Endometrial microvascular endothelial cells (primary cell): ENCODE results near the gene IFRD2. TPM values are rescaled to one million over a fixed set of nuclear protein-coding genes. Genes with fewer than 3 reads are reported as not detected.

Experiments
- in situ Hi-C: cut with HindIII; loops from 2 replicates; pipeline ENCODE4 v1.10.0; 2017; ENCODE audit warnings: low sequenced_read_pairs, low pct_unique_long_range_greater_than_20kb; ENCODE audit errors: inconsistent ontology term
- total RNA-seq: library from RNA; depleted of rRNA; stranded (reverse); fragments of >200 nt; gene quantifications from one replicate; pipeline ENCODE4 v1.2.3, GENCODE V29; 2015; ENCODE audit errors: inconsistent ontology term

IFRD2 gene
- total RNA-seq, 1 donor from 2014 or later, result 188 TPM

GRCh38 chr3:50325497-50326181 lies 33.4 kb upstream of the IFRD2 start:
- in situ Hi-C loops, result no loop called here

GRCh38 chr3:50325113-50325480 lies 32.9 kb upstream of the IFRD2 start:
- in situ Hi-C loops, result no loop called here

GRCh38 chr3:50324351-50325112 lies 32.3 kb upstream of the IFRD2 start:
- in situ Hi-C loops, result no loop called here

- in situ Hi-C loops, result no loop called here
Measured at GRCh38 chr3:50323614-50324199, 31.5 kb upstream of the IFRD2 start.

GRCh38 chr3:50323092-50323600 lies 30.9 kb upstream of the IFRD2 start:
- in situ Hi-C loops, result no loop called here

- in situ Hi-C loops, result no loop called here
Measured at GRCh38 chr3:50322386-50323091, 30.3 kb upstream of the IFRD2 start, which contains the start of gene HYAL2. TSS of gene HYAL2 (minus strand) at chr3:50322745. CDS start at chr3:50320489, 2,256 bp downstream.

- in situ Hi-C loops, result no loop called here
Measured at GRCh38 chr3:50322115-50322385, 29.8 kb upstream of the IFRD2 start.

GRCh38 chr3:50321336-50322114 lies 29.3 kb upstream of the IFRD2 start:
- in situ Hi-C loops, result no loop called here

GRCh38 chr3:50320853-50321335 lies 28.7 kb upstream of the IFRD2 start:
- in situ Hi-C loops, result no loop called here

GRCh38 chr3:50319894-50320625 lies 27.8 kb upstream of the IFRD2 start:
- in situ Hi-C loops, result no loop called here

- in situ Hi-C loops, result no loop called here
Measured at GRCh38 chr3:50319181-50319893, 27.1 kb upstream of the IFRD2 start.

GRCh38 chr3:50318615-50319014 lies 26.4 kb upstream of the IFRD2 start:
- in situ Hi-C loops, result no loop called here

- in situ Hi-C loops, result no loop called here
Measured at GRCh38 chr3:50318163-50318562, 25.9 kb upstream of the IFRD2 start.

- in situ Hi-C loops, result no loop called here
Measured at GRCh38 chr3:50317300-50317699, 25.1 kb upstream of the IFRD2 start.

- in situ Hi-C loops, result no loop called here
Measured at GRCh38 chr3:50316657-50317242, 24.5 kb upstream of the IFRD2 start.

- in situ Hi-C loops, result no loop called here
Measured at GRCh38 chr3:50314816-50315215, 22.6 kb upstream of the IFRD2 start.

GRCh38 chr3:50314342-50314741 lies 22.1 kb upstream of the IFRD2 start:
- in situ Hi-C loops, result no loop called here
